Upper lobe of right lung (tissue), 1 donor: ENCODE data around the gene PDLIM4. TPM values are rescaled to one million over a fixed set of nuclear protein-coding genes. Genes with fewer than 3 reads are reported as not detected.

Experiments used
- ATAC-seq: fragments of 200-7000 bp; cut with Tn5 transposase; one replicate; pipeline ENCODE4 v1.9.1; 2020; ENCODE audit warnings: mild to moderate bottlenecking, moderate library complexity
- DNase-seq: peaks from one replicate; pipeline ENCODE4 v3.0.0-alpha.2; 2020
- H3K27ac ChIP-seq: fragments of 200-600 bp; one replicate; pipeline ENCODE4 v1.8.0; 2022
- H3K27me3 ChIP-seq: fragments of 200-600 bp; one replicate; pipeline ENCODE4 v1.8.0; 2022; ENCODE audit warnings: mild to moderate bottlenecking
- H3K36me3 ChIP-seq: fragments of 200-600 bp; one replicate; pipeline ENCODE4 v1.8.0; 2022
- H3K4me1 ChIP-seq: fragments of 200-600 bp; one replicate; pipeline ENCODE4 v1.8.0; 2022
- H3K4me3 ChIP-seq: fragments of 200-600 bp; one replicate; pipeline ENCODE4 v1.8.0; 2022; ENCODE audit warnings: mild to moderate bottlenecking
- H3K9me3 ChIP-seq: fragments of 200-600 bp; one replicate; pipeline ENCODE4 v1.8.0; 2022
- intact Hi-C: fragments of 100-400 bp; cut with DNase I; formaldehyde crosslinking; loops from one replicate; pipeline ENCODE4 v1.11.0; 2022
- total RNA-seq: library from RNA; stranded (reverse); fragmentation: NEBNext Ultra II Directional; extraction: Animal tissue kit (Norgen Biotek cat#: 25700); gene quantifications from one replicate; pipeline ENCODE4 v1.2.1, GENCODE V29; 2021
- TF ChIP-seq, protein P1 (sequence below): fragments of 200-600 bp; IDR thresholded peaks from one replicate; pipeline ENCODE4 v1.8.0; 2022; ENCODE audit warnings: antibody characterized with exemption
- donor health status: DM: no; HTN: yes; CAD: no; lungs with severe emphysema.

PDLIM4 gene
- total RNA-seq, 1 donor from 2014 or later, result 7.4 TPM

DNA sequence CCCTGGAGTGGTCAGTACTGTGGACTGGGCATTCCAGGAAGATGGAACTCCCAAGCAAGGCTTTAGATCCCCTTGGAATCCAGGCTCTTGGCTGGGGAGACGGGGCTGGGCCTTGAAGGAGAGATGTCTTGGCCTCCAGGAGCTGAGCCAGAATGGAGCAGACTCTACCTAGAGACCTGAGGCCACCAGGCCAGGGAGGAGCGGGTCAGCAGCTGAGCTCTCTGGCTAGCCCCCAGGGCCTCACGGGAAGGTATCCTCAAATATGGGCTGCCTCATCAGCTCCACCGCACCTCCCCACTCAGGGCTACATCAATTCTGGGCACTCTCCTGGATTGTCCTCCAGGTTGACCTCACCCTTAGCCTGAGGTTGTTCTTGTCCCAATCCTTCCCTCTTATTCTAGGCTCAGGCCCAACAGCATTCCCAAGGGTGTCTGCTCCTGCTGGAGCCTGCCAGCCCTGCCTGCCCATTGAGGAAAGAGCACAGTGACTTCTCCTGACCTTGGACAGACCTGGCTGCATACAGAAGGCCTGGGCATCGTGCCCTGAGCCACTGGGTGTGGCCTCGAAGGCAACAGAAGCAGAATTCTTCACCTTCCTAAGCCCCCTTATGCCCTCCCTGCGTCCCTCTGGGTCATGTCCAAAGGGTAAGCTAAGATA lies 3.0 kb upstream of the PDLIM4 start:
- Histone ChIP-seq H3K27me3 (peaks cover 7% of the 10 kb centered on the region), H3K4me1 (peaks cover 9% of the 10 kb centered on the region), H3K36me3 (no peaks in the 10 kb centered on the region), H3K27ac (no peak overlapping the region), H3K4me3 (no peak overlapping the region), H3K9me3 (no peaks in the 10 kb centered on the region)
- TF ChIP-seq, protein P1, sequence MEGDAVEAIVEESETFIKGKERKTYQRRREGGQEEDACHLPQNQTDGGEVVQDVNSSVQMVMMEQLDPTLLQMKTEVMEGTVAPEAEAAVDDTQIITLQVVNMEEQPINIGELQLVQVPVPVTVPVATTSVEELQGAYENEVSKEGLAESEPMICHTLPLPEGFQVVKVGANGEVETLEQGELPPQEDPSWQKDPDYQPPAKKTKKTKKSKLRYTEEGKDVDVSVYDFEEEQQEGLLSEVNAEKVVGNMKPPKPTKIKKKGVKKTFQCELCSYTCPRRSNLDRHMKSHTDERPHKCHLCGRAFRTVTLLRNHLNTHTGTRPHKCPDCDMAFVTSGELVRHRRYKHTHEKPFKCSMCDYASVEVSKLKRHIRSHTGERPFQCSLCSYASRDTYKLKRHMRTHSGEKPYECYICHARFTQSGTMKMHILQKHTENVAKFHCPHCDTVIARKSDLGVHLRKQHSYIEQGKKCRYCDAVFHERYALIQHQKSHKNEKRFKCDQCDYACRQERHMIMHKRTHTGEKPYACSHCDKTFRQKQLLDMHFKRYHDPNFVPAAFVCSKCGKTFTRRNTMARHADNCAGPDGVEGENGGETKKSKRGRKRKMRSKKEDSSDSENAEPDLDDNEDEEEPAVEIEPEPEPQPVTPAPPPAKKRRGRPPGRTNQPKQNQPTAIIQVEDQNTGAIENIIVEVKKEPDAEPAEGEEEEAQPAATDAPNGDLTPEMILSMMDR, result no peak
- peak; percentile 20 for ATAC-seq
- intact Hi-C loops, result no loop called here
- DNase-seq, result peak; percentile 65

DNA sequence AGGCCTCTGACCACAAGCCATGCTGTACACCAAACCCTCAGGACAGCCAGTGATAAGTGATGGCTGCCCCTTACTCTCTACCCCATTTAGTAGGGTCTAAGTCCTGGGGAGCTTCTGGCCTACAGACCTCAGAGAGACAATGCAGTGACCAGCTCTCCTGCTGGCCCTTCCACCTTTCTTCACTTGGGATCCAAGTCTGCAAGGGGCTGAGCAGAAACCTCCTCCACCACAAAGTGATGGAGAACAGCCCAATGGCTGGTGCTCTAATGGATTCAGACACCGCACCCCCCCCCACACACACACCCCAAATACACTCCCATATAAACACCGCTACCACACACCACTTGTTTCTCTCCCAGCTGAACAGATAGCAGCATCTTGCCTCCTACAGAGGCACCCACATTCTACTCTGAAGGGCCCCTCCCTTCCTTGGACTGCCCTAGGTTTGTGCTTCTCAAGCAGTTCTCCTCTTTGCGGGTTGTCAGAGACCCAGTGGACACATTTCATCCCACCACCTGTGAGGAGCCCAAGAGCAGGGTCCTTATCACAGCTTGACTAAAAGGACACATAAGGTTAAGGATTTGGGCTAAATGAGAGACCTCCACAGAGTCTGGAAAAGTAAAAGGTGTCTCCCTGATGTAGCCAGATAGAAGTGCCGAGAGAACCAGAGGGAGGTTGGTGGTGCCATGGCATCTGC lies 1.3 kb upstream of the PDLIM4 start:
- ATAC-seq (no peak), DNase-seq (peak; percentile 6)
- H3K4me1 ChIP-seq, result peaks cover 23% of the 10 kb centered on the region
- H3K36me3 ChIP-seq, result no peaks in the 10 kb centered on the region
- no peak overlapping the region for H3K4me3 ChIP-seq
- peaks cover 7% of the 10 kb centered on the region for H3K27me3 ChIP-seq
- TF ChIP-seq, protein P1, result no peak
- no peak overlapping the region for H3K27ac ChIP-seq
- no peaks in the 10 kb centered on the region for H3K9me3 ChIP-seq
- intact Hi-C loops, result no loop called here

DNA sequence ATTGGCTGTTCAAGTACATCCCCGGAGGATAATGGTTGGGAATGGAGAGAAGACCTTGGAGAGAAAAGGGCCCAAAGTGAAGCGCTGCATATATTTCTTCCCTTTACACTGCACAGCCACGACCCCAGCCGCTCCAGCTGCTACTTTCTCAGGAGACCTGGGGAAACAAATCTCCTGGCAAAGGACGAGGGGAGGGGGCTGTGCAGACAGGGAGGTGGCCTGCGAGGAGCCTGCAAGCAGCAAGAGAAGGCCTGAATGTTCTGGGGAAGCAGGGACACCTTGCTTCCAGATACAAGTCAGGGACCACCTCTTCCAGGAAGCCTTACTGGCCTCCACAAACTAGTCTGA lies 739 bp upstream of the PDLIM4 start:
- no peak for ATAC-seq
- H3K4me1 ChIP-seq, result peaks cover 23% of the 10 kb centered on the region
- no peaks in the 10 kb centered on the region for H3K36me3 ChIP-seq
- no peak for DNase-seq
- TF ChIP-seq, protein P1, result no peak
- peaks cover 7% of the 10 kb centered on the region for H3K27me3 ChIP-seq
- no peak overlapping the region for H3K4me3 ChIP-seq
- intact Hi-C loops, result no loop called here
- no peaks in the 10 kb centered on the region for H3K9me3 ChIP-seq
- H3K27ac ChIP-seq, result no peak overlapping the region

DNA sequence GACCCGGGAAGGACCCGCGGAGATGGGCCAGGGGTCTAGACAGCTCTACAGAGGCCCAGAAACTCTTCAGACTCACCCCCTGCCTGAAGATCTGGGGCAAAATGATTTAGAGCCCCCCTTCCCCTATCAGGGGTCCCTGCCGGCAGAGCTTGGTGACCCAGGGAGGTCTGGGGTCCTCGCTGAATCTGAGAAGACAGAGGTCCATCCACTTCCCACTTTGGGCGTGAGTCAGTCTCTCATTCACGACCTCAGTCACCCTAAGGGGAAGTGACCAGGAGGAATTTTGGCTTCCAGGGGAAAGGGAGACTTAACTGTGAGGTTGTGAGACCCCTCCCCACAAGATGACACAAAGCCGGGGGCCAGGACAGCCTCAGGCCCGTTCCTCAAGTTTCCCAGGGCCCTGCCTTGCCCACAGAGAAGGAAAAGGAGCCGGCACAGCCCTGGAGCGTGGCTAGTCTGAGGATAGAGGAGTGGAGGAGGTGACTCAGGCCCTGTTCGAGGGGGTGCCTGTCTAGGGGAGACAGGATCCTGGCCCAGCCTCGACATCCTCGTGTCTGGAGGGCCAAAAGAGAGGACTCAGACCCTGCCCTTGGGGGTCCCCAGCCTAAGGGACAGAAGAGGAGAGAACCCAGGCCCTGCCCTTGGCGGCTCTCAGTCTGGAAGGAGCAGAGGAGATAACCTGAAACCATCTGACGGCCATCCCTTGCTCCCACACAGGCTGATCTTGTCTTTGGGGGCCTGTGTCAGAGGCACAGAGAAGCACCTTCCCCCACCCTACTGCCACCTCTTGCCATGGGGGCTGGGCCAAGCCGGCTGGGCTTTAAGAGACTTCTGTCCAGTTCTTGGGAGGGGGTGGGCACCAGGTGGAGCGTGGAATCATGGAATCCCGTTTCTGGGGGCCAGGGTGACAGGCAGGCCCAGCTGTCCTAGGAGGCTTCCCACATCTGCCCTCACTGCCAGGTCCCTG lies 889 bp downstream of the PDLIM4 start:
- no peaks in the 10 kb centered on the region for H3K36me3 ChIP-seq
- no peaks in the 10 kb centered on the region for H3K9me3 ChIP-seq
- DNase-seq, result peak; percentile 61
- TF ChIP-seq, protein P1, result no peak
- no peak for ATAC-seq
- H3K27ac ChIP-seq, result peak overlapping the region; percentile 42
- intact Hi-C loops, result no loop called here
- peaks cover 7% of the 10 kb centered on the region for H3K27me3 ChIP-seq
- peak overlapping the region; percentile 48 for H3K4me3 ChIP-seq
- peaks cover 23% of the 10 kb centered on the region for H3K4me1 ChIP-seq

DNA sequence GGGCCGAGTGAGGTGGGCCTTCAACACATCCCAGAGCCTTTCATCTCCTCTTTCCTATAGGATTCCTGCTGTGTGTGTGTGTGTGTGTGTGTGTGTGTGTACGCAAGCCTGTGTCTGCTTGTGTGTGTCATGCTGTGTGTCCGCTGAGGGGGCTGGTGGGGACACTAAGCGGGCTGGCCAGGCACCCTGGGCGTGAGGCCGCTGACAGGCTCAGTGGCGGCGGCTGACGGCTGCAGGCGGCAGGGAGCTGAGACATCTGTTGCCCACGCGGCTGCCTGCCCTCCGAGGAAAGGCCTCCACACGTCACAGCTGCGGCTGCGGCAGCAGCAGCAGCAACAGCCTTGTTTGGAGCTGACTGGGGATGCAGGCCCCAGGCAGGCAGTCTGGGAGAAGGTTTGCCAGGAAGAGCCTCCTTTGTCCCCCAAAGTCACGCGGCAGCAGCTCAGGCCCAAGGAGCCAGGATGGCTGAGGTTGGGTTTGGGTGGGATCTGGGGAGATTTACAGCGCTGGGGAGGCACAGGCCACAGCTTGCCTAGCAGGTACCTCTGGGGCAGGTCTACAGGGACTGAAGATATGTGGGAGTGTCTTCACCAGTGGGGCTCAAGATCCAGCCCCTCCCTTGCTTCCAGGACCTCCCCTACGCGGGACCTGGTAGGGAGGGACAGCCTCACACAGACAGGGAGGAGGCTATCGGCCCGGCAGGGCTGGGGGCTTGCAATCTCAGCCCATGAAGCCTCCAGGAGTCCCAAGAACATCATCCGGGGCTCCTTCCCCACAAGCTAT lies 1.8 kb downstream of the PDLIM4 start:
- Histone ChIP-seq H3K36me3 (no peaks in the 10 kb centered on the region), H3K27ac (peak overlapping the region; percentile 42), H3K27me3 (peaks cover 7% of the 10 kb centered on the region), H3K4me3 (no peak overlapping the region), H3K4me1 (peaks cover 23% of the 10 kb centered on the region), H3K9me3 (no peaks in the 10 kb centered on the region)
- TF ChIP-seq, protein P1, result no peak
- ATAC-seq (peak; percentile 13), DNase-seq (peak; percentile 70)
- intact Hi-C loops, result no loop called here
